Mesenchymal stem cell (in vitro differentiated cells and primary cell): ENCODE measurements around the gene PCDHGA7.
"Not testable (repeated sequence)": the region's sequence is repeated elsewhere in the genome, so short reads cannot be mapped to it uniquely, and the experiment has no call there.

ENCODE experiments used
- DNase-seq: peaks from one replicate; pipeline ENCODE4 v3.0.0-alpha.2; 2013
- H2AFZ ChIP-seq: one replicate; pipeline ENCODE4 v1.6.1; 2013; ENCODE audit warnings: low read depth, mild to moderate bottlenecking, control low read depth, inconsistent platforms, low read length, moderate library complexity
- H2AK5ac ChIP-seq: 2 replicates; pipeline ENCODE4 v1.6.1; 2013; ENCODE audit warnings: low read length, moderate library complexity, mild to moderate bottlenecking, inconsistent platforms; ENCODE audit not compliant: severe bottlenecking
- H2BK120ac ChIP-seq: one replicate; pipeline ENCODE4 v1.6.1; 2013; ENCODE audit warnings: low read depth, mild to moderate bottlenecking, inconsistent platforms, low read length, moderate library complexity
- H2BK12ac ChIP-seq, 2 experiments: one replicate each; pipeline ENCODE4 v1.6.1; 2013; ENCODE audit warnings: inconsistent platforms in 2 of 2, low read length in 2 of 2, mild to moderate bottlenecking in 2 of 2, moderate library complexity in 2 of 2, control low read depth in 1 of 2
- H2BK15ac ChIP-seq: one replicate; pipeline ENCODE4 v1.6.1; 2013; ENCODE audit warnings: mild to moderate bottlenecking, low read depth, inconsistent platforms; ENCODE audit not compliant: poor library complexity, severe bottlenecking
- H2BK5ac ChIP-seq: 2 replicates; pipeline ENCODE4 v1.6.1; 2013; ENCODE audit warnings: low read depth, mild to moderate bottlenecking, low read length, control low read depth, inconsistent platforms; ENCODE audit not compliant: poor library complexity, severe bottlenecking
- H3K14ac ChIP-seq, 2 experiments: one replicate each; pipeline ENCODE4 v1.6.1; 2013; ENCODE audit warnings: inconsistent platforms in 2 of 2, low read length in 2 of 2, control low read depth in 1 of 2, mild to moderate bottlenecking in 1 of 2, moderate library complexity in 1 of 2
- H3K18ac ChIP-seq, 2 experiments: one replicate each; pipeline ENCODE4 v1.6.1; 2013; ENCODE audit warnings: inconsistent platforms in 2 of 2, low read length in 2 of 2, control low read depth in 1 of 2, low read depth in 1 of 2, mild to moderate bottlenecking in 1 of 2
- H3K23ac ChIP-seq, 2 experiments: one replicate each; pipeline ENCODE4 v1.6.1; 2013; ENCODE audit warnings: inconsistent platforms in 2 of 2, low read length in 2 of 2, mild to moderate bottlenecking in 2 of 2, moderate library complexity in 2 of 2, control low read depth in 1 of 2
- H3K27ac ChIP-seq: 2 replicates; pipeline ENCODE4 v1.5.1; 2013; ENCODE audit warnings: mild to moderate bottlenecking, moderate library complexity, low read length, control low read depth, inconsistent platforms; ENCODE audit not compliant: poor library complexity, severe bottlenecking
- H3K27me3 ChIP-seq, 2 experiments: 2 replicates each; pipeline versions ENCODE4 v1.6.1 to v1.7.0; 2013; ENCODE audit warnings: low read length in 2 of 2, mild to moderate bottlenecking in 2 of 2, moderate library complexity in 2 of 2, control low read depth in 1 of 2, inconsistent platforms in 1 of 2; ENCODE audit not compliant: control insufficient read depth in 1 of 2, insufficient read depth in 1 of 2
- H3K36me3 ChIP-seq, 2 experiments: 2 replicates each; pipeline versions ENCODE4 v1.6.1 to v1.7.0; 2013; ENCODE audit warnings: low read length in 2 of 2, control low read depth in 1 of 2, inconsistent platforms in 1 of 2, low read depth in 1 of 2, mild to moderate bottlenecking in 1 of 2; ENCODE audit not compliant: insufficient read depth in 2 of 2, control insufficient read depth in 1 of 2
- H3K4ac ChIP-seq, 2 experiments: one replicate each; pipeline ENCODE4 v1.6.1; 2013; ENCODE audit warnings: inconsistent platforms in 2 of 2, low read length in 2 of 2, mild to moderate bottlenecking in 2 of 2, moderate library complexity in 2 of 2, control low read depth in 1 of 2, low read depth in 1 of 2
- H3K4me1 ChIP-seq: 2 replicates; pipeline ENCODE4 v1.6.1; 2013; ENCODE audit warnings: low read depth, low read length, control low read depth; ENCODE audit not compliant: control insufficient read depth, insufficient read depth
- H3K4me2 ChIP-seq: 2 replicates; pipeline ENCODE4 v1.6.1; 2013; ENCODE audit warnings: low read length, mild to moderate bottlenecking, inconsistent platforms; ENCODE audit not compliant: poor library complexity, severe bottlenecking
- H3K4me3 ChIP-seq, 2 experiments: 2 replicates each; pipeline versions ENCODE4 v1.5.1 to v1.7.0; 2013; ENCODE audit warnings: low read length in 2 of 2, mild to moderate bottlenecking in 2 of 2, control low read depth in 1 of 2, low read depth in 1 of 2; ENCODE audit not compliant: insufficient read depth in 1 of 2
- H3K79me1 ChIP-seq: replicated peaks from 2 replicates; pipeline ENCODE4 v1.6.1; 2013; ENCODE audit warnings: mild to moderate bottlenecking, control low read depth, low read length, inconsistent platforms; ENCODE audit not compliant: poor library complexity, severe bottlenecking
- H3K9ac ChIP-seq: 2 replicates; pipeline ENCODE4 v1.7.0; 2013; ENCODE audit warnings: mild to moderate bottlenecking, low read length, moderate library complexity
- H3K9me3 ChIP-seq: 2 replicates; pipeline ENCODE4 v1.7.0; 2013; ENCODE audit warnings: mild to moderate bottlenecking, low read length; ENCODE audit not compliant: control insufficient read depth
- H4K8ac ChIP-seq: one replicate; pipeline ENCODE4 v1.6.1; 2013; ENCODE audit warnings: inconsistent platforms, mild to moderate bottlenecking, low read length, moderate library complexity
- H4K91ac ChIP-seq: one replicate; pipeline ENCODE4 v1.6.1; 2013; ENCODE audit warnings: mild to moderate bottlenecking, low read length, inconsistent platforms
- WGBS: methylation state at CpG from one replicate; pipeline ENCODE4 v1.1.7; 2013; ENCODE audit warnings: mixed read lengths; 5-methylcytosine and 5-hydroxymethylcytosine counted together

The PCDHGA7 gene

GRCh38 chr5:141402553-141403243 is 20.2 kb downstream of the PCDHGA7 start, which contains the start of gene PCDHGA9:
TSS of gene PCDHGA9 (plus strand) at chr5:141402778. CDS start at chr5:141402953, 175 bp downstream.
- no peak within 1 kb of the TSS for H3K27ac ChIP-seq
- H3K27me3 ChIP-seq: no peaks in the 10 kb centered on the region
- H3K36me3 ChIP-seq: peaks cover 0 to 24% of the 10 kb centered on the region in 2 experiments
- H3K9ac ChIP-seq: peak within 1 kb of the TSS; percentile 53
- no peak within 1 kb of the TSS for H3K14ac ChIP-seq
- H3K23ac ChIP-seq: no peak within 1 kb of the TSS
- 93% methylated on average over 27 of the region's 27 CpGs for WGBS
- no peak within 1 kb of the TSS for H2BK15ac ChIP-seq
- no peak within 1 kb of the TSS for H2AFZ ChIP-seq
- no peak within 1 kb of the TSS for H3K18ac ChIP-seq
- H2BK5ac ChIP-seq: no peak within 1 kb of the TSS
- no peak within 1 kb of the TSS for H3K4me2 ChIP-seq
- H3K4ac ChIP-seq: no peak within 1 kb of the TSS
- H4K8ac ChIP-seq: no peak within 1 kb of the TSS
- no peak within 1 kb of the TSS for H2BK120ac ChIP-seq
- H2BK12ac ChIP-seq: no peak within 1 kb of the TSS
- no peaks in the 10 kb centered on the region for H3K4me1 ChIP-seq
- H3K4me3 ChIP-seq: peak within 1 kb of the TSS in 1 of 2 experiments; percentile 75
- peaks cover 13% of the 10 kb centered on the region for H3K79me1 ChIP-seq
- no peak within 1 kb of the TSS for H2AK5ac ChIP-seq
- peaks cover 54% of the 10 kb centered on the region for H3K9me3 ChIP-seq
- DNase-seq: no peak
- H4K91ac ChIP-seq: no peak within 1 kb of the TSS

DNA sequence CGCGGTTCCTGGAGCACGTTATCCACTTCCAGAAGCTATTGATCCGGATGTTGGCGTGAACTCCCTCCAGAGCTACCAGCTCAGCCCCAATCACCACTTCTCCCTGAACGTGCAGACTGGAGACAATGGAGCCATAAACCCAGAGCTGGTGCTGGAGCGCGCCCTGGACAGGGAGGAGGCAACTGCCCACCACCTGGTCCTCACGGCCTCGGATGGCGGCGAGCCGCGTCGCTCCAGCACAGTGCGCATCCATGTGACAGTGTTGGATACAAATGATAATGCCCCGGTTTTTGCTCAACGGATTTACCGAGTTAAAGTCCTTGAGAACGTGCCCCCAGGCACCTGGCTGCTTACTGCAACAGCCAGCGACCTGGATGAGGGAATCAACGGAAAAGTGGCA is 20.8 kb downstream of the PCDHGA7 start:
- H2BK5ac ChIP-seq: no peak overlapping the region

GRCh38 chr5:141407790-141408505 is 25.4 kb downstream of the PCDHGA7 start, which contains the start of gene PCDHGB6:
TSS of gene PCDHGB6 (plus strand) at chr5:141408021. CDS start at chr5:141408203, 182 bp downstream.
- Histone ChIP-seq H4K91ac (peak within 1 kb of the TSS; percentile 90), H3K9ac (peak within 1 kb of the TSS; percentile 26), H3K79me1 (peaks cover 24% of the 10 kb centered on the region), H3K36me3 (peaks cover 0 to 24% of the 10 kb centered on the region in 2 experiments), H3K27me3 (peaks cover 0 to 17% of the 10 kb centered on the region in 2 experiments), H3K18ac (peak within 1 kb of the TSS; percentile 16 to 67), H3K4me2 (peak within 1 kb of the TSS; percentile 35), H3K9me3 (peaks cover 39% of the 10 kb centered on the region), H4K8ac (peak within 1 kb of the TSS; percentile 64), H2AFZ (peak within 1 kb of the TSS; percentile 55), H3K4me3 (peak within 1 kb of the TSS; percentile 57 to 72)
- not testable (repeated sequence) for H3K4ac ChIP-seq, H3K4me1 ChIP-seq, H2BK12ac ChIP-seq, H3K14ac ChIP-seq, H3K23ac ChIP-seq, H3K27ac ChIP-seq, H2BK120ac ChIP-seq, H2BK15ac ChIP-seq, H2AK5ac ChIP-seq, H2BK5ac ChIP-seq
- DNase-seq: peak; percentile 83
- WGBS: 4% methylated on average over 47 of the region's 51 CpGs

More for the DNA sequence above, 20.8 kb downstream of the PCDHGA7 start:
- Histone ChIP-seq H3K79me1 (peaks cover 13% of the 10 kb centered on the region), H4K8ac (no peak overlapping the region), H3K27me3 (no peaks in the 10 kb centered on the region), H3K9me3 (peaks cover 54% of the 10 kb centered on the region), H3K27ac (no peak overlapping the region), H3K4me2 (no peak overlapping the region), H3K23ac (no peak overlapping the region), H4K91ac (no peak overlapping the region), H3K18ac (no peak overlapping the region), H3K9ac (no peak overlapping the region), H2AK5ac (no peak overlapping the region), H3K4me1 (no peaks in the 10 kb centered on the region), H3K4ac (no peak overlapping the region), H2BK15ac (no peak overlapping the region), H2BK12ac (no peak overlapping the region), H2AFZ (no peak overlapping the region), H3K36me3 (peaks cover 0 to 28% of the 10 kb centered on the region in 2 experiments), H2BK120ac (no peak overlapping the region), H3K14ac (no peak overlapping the region), H3K4me3 (peak overlapping the region in 1 of 2 experiments; percentile 75)
- no peak for DNase-seq
- 98% methylated on average over 20 of the region's 22 CpGs for WGBS
